ENCODE measurements around the gene LRRIQ3.

Gene LRRIQ3

GRCh38 chr1:74113333-74113732 is 84.6 kb downstream of the LRRIQ3 start:
- no peak overlapping the region for H3K4me3 ChIP-seq (ENCODE audit: low read length in 2 of 2)
- H3K9ac ChIP-seq (ENCODE audit: low read length in 2 of 2), result no peak overlapping the region
- no peaks in the 10 kb centered on the region for H3K4me1 ChIP-seq (ENCODE audit: control insufficient read depth, insufficient read depth, low read length)
- no peak overlapping the region for H3K27ac ChIP-seq (ENCODE audit: low read length)
- H3K9me3 ChIP-seq (ENCODE audit: control insufficient read depth in 2 of 2, low read length in 2 of 2), result no peaks in the 10 kb centered on the region
- no peaks in the 10 kb centered on the region for H3K27me3 ChIP-seq (ENCODE audit: control insufficient read depth in 1 of 2, insufficient read depth in 2 of 2, low read length in 2 of 2)
- H3K36me3 ChIP-seq (ENCODE audit: control insufficient read depth in 2 of 2, insufficient read depth in 2 of 2, low read length in 2 of 2), result no peaks in the 10 kb centered on the region

GRCh38 chr1:74107394-74107793 is 90.6 kb downstream of the LRRIQ3 start:
- Histone ChIP-seq H3K4me3 (ENCODE audit: low read length in 2 of 2) (no peak overlapping the region), H3K9ac (ENCODE audit: low read length in 2 of 2) (no peak overlapping the region), H3K36me3 (ENCODE audit: control insufficient read depth in 2 of 2, insufficient read depth in 2 of 2, low read length in 2 of 2) (no peaks in the 10 kb centered on the region), H3K27ac (ENCODE audit: low read length) (no peak overlapping the region), H3K27me3 (ENCODE audit: control insufficient read depth in 1 of 2, insufficient read depth in 2 of 2, low read length in 2 of 2) (no peaks in the 10 kb centered on the region), H3K9me3 (ENCODE audit: control insufficient read depth in 2 of 2, low read length in 2 of 2) (no peaks in the 10 kb centered on the region), H3K4me1 (ENCODE audit: control insufficient read depth, insufficient read depth, low read length) (no peaks in the 10 kb centered on the region)

DNA sequence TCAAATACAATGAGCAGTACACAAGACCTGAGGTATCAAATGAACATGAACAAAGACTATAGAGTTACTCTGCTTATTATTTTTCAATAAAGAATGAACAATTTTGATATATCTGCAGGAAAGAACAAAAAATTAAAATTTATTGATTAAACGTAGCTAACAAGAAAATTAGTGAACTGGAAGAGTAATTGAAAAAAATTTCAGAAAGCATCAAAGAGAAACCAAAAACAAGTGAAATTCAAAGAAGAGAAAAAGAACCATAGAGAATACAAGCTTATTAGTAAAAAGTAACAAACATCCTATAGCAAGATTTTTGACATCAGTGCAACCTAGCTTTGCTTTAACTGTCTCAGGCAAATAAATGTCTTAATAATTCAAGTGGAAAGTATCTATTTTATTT is 106.6 kb downstream of the LRRIQ3 start:
- H3K27ac ChIP-seq (ENCODE audit: low read length), result no peak overlapping the region
- H3K4me1 ChIP-seq (ENCODE audit: control insufficient read depth, insufficient read depth, low read length), result no peaks in the 10 kb centered on the region
- H3K9ac ChIP-seq (ENCODE audit: low read length in 2 of 2), result no peak overlapping the region
- no peaks in the 10 kb centered on the region for H3K27me3 ChIP-seq (ENCODE audit: control insufficient read depth in 1 of 2, insufficient read depth in 2 of 2, low read length in 2 of 2)
- H3K9me3 ChIP-seq (ENCODE audit: control insufficient read depth in 2 of 2, low read length in 2 of 2), result no peaks in the 10 kb centered on the region
- H3K4me3 ChIP-seq (ENCODE audit: low read length in 2 of 2), result no peak overlapping the region
- no peaks in the 10 kb centered on the region for H3K36me3 ChIP-seq (ENCODE audit: control insufficient read depth in 2 of 2, insufficient read depth in 2 of 2, low read length in 2 of 2)

DNA sequence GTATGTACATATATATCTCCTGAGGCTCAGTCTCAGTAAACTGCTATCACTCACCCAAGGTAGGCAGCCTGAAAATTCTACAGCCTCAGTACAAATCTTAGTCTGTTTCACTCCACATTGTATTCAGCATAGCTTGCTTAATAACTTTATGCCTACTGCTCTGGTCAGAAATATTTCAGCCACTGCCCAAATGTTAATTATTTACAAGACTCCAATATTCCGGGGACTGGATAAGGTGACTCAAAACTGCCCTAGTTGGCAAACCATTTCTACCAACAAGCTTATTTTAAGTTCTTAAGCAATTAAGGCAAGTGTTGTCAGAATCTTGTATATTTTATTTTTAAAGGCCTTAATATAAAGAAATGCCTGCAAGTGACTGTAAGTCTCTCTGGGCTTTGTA is 114.8 kb downstream of the LRRIQ3 start:
- Histone ChIP-seq H3K27ac (ENCODE audit: low read length) (no peak overlapping the region), H3K9ac (ENCODE audit: low read length in 2 of 2) (no peak overlapping the region), H3K4me1 (ENCODE audit: control insufficient read depth, insufficient read depth, low read length) (no peaks in the 10 kb centered on the region), H3K27me3 (ENCODE audit: control insufficient read depth in 1 of 2, insufficient read depth in 2 of 2, low read length in 2 of 2) (no peaks in the 10 kb centered on the region), H3K36me3 (ENCODE audit: control insufficient read depth in 2 of 2, insufficient read depth in 2 of 2, low read length in 2 of 2) (no peaks in the 10 kb centered on the region), H3K9me3 (ENCODE audit: control insufficient read depth in 2 of 2, low read length in 2 of 2) (no peaks in the 10 kb centered on the region), H3K4me3 (ENCODE audit: low read length in 2 of 2) (no peak overlapping the region)

- Histone ChIP-seq H3K27me3 (ENCODE audit: control insufficient read depth in 1 of 2, insufficient read depth in 2 of 2, low read length in 2 of 2) (no peaks in the 10 kb centered on the region), H3K27ac (ENCODE audit: low read length) (no peak overlapping the region), H3K9ac (ENCODE audit: low read length in 2 of 2) (no peak overlapping the region), H3K36me3 (ENCODE audit: control insufficient read depth in 2 of 2, insufficient read depth in 2 of 2, low read length in 2 of 2) (no peaks in the 10 kb centered on the region), H3K9me3 (ENCODE audit: control insufficient read depth in 2 of 2, low read length in 2 of 2) (no peaks in the 10 kb centered on the region), H3K4me1 (ENCODE audit: control insufficient read depth, insufficient read depth, low read length) (no peaks in the 10 kb centered on the region), H3K4me3 (ENCODE audit: low read length in 2 of 2) (no peak overlapping the region)
Observed at GRCh38 chr1:74065081-74065480, 132.9 kb downstream of the LRRIQ3 start.

DNA sequence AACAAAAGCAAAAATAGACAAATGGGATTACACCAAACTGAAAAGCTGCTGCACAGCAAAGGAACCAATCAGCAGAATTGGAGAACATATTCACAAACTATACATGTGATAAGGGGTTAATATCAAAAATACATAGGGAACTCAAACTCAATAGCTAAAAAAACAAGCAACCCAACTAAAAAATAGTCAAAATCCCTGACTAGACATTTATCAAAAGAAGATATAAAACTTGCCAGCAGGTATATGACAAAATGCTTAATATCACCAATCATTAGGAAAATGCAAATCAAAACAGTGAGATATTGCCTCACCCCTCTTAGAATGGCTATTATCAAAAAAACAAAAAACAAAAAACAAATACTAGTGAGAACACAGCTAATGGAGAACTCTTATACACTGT is 140.3 kb downstream of the LRRIQ3 start:
- H3K4me3 ChIP-seq (ENCODE audit: low read length in 2 of 2), result no peak overlapping the region
- H3K9me3 ChIP-seq (ENCODE audit: control insufficient read depth in 2 of 2, low read length in 2 of 2), result no peaks in the 10 kb centered on the region
- no peak overlapping the region for H3K27ac ChIP-seq (ENCODE audit: low read length)
- no peaks in the 10 kb centered on the region for H3K36me3 ChIP-seq (ENCODE audit: control insufficient read depth in 2 of 2, insufficient read depth in 2 of 2, low read length in 2 of 2)
- H3K27me3 ChIP-seq (ENCODE audit: control insufficient read depth in 1 of 2, insufficient read depth in 2 of 2, low read length in 2 of 2), result no peaks in the 10 kb centered on the region
- no peak overlapping the region for H3K9ac ChIP-seq (ENCODE audit: low read length in 2 of 2)
- no peaks in the 10 kb centered on the region for H3K4me1 ChIP-seq (ENCODE audit: control insufficient read depth, insufficient read depth, low read length)

GRCh38 chr1:74053407-74053806 is 144.6 kb downstream of the LRRIQ3 start:
- no peak overlapping the region for H3K4me3 ChIP-seq (ENCODE audit: low read length in 2 of 2)
- no peak overlapping the region for H3K9ac ChIP-seq (ENCODE audit: low read length in 2 of 2)
- no peak overlapping the region for H3K27ac ChIP-seq (ENCODE audit: low read length)
- no peaks in the 10 kb centered on the region for H3K27me3 ChIP-seq (ENCODE audit: control insufficient read depth in 1 of 2, insufficient read depth in 2 of 2, low read length in 2 of 2)
- no peaks in the 10 kb centered on the region for H3K36me3 ChIP-seq (ENCODE audit: control insufficient read depth in 2 of 2, insufficient read depth in 2 of 2, low read length in 2 of 2)
- no peaks in the 10 kb centered on the region for H3K4me1 ChIP-seq (ENCODE audit: control insufficient read depth, insufficient read depth, low read length)
- no peaks in the 10 kb centered on the region for H3K9me3 ChIP-seq (ENCODE audit: control insufficient read depth in 2 of 2, low read length in 2 of 2)

DNA sequence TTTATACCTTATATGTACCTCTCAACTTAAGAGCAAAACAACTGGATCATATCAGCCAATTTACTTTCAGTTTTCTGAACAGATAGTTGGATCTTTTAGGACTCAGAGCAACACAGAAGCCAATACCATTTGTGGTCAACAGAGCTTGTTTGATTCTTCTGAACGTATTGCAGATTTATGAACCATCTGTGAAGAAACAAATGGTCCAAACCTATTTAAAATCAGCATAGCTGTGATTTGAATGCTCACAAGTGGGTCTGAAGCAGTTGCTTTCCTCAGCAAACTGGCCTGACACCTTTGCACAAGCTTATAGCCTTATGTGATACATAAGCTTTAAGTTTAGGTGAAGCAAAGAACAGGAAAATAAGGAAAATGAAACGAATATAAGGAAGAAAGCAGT is 147.6 kb downstream of the LRRIQ3 start:
- H3K4me3 ChIP-seq (ENCODE audit: low read length in 2 of 2), result no peak overlapping the region
- H3K4me1 ChIP-seq (ENCODE audit: control insufficient read depth, insufficient read depth, low read length), result no peaks in the 10 kb centered on the region
- no peak overlapping the region for H3K27ac ChIP-seq (ENCODE audit: low read length)
- H3K9me3 ChIP-seq (ENCODE audit: control insufficient read depth in 2 of 2, low read length in 2 of 2), result no peaks in the 10 kb centered on the region
- no peak overlapping the region for H3K9ac ChIP-seq (ENCODE audit: low read length in 2 of 2)
- no peaks in the 10 kb centered on the region for H3K27me3 ChIP-seq (ENCODE audit: control insufficient read depth in 1 of 2, insufficient read depth in 2 of 2, low read length in 2 of 2)
- no peaks in the 10 kb centered on the region for H3K36me3 ChIP-seq (ENCODE audit: control insufficient read depth in 2 of 2, insufficient read depth in 2 of 2, low read length in 2 of 2)

- Histone ChIP-seq H3K27ac (ENCODE audit: low read length) (no peak overlapping the region), H3K9me3 (ENCODE audit: control insufficient read depth in 2 of 2, low read length in 2 of 2) (no peaks in the 10 kb centered on the region), H3K27me3 (ENCODE audit: control insufficient read depth in 1 of 2, insufficient read depth in 2 of 2, low read length in 2 of 2) (no peaks in the 10 kb centered on the region), H3K4me3 (ENCODE audit: low read length in 2 of 2) (no peak overlapping the region), H3K9ac (ENCODE audit: low read length in 2 of 2) (no peak overlapping the region), H3K36me3 (ENCODE audit: control insufficient read depth in 2 of 2, insufficient read depth in 2 of 2, low read length in 2 of 2) (no peaks in the 10 kb centered on the region), H3K4me1 (ENCODE audit: control insufficient read depth, insufficient read depth, low read length) (no peaks in the 10 kb centered on the region)
Observed at GRCh38 chr1:74038042-74038441, 159.9 kb downstream of the LRRIQ3 start.

DNA sequence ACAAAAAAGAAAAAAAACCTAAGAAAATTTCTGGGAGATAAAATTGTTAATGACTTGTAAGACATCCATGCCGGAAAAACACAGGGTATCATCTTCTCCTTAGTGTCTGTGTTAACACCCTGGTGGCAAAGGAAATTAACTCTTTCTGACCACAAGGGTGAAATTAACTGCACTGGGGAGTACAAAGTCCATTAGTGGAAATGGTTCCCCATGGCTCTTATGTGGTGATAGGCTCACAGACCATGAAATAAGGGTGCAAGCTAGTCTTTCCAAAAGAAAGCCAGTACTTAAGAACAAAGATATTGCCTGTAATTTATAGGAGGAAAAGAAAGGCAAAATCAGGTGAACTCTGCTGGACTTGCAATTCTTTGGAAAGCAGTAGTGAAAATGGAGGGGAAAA is 185.4 kb downstream of the LRRIQ3 start:
- H3K36me3 ChIP-seq (ENCODE audit: control insufficient read depth in 2 of 2, insufficient read depth in 2 of 2, low read length in 2 of 2), result no peaks in the 10 kb centered on the region
- no peaks in the 10 kb centered on the region for H3K4me1 ChIP-seq (ENCODE audit: control insufficient read depth, insufficient read depth, low read length)
- H3K4me3 ChIP-seq (ENCODE audit: low read length in 2 of 2), result no peak overlapping the region
- H3K9me3 ChIP-seq (ENCODE audit: control insufficient read depth in 2 of 2, low read length in 2 of 2), result no peaks in the 10 kb centered on the region
- H3K9ac ChIP-seq (ENCODE audit: low read length in 2 of 2), result no peak overlapping the region
- H3K27ac ChIP-seq (ENCODE audit: low read length), result no peak overlapping the region
- no peaks in the 10 kb centered on the region for H3K27me3 ChIP-seq (ENCODE audit: control insufficient read depth in 1 of 2, insufficient read depth in 2 of 2, low read length in 2 of 2)

GRCh38 chr1:74011736-74012135 is 186.2 kb downstream of the LRRIQ3 start:
- no peak overlapping the region for H3K9ac ChIP-seq (ENCODE audit: low read length in 2 of 2)
- H3K27ac ChIP-seq (ENCODE audit: low read length), result no peak overlapping the region
- H3K27me3 ChIP-seq (ENCODE audit: control insufficient read depth in 1 of 2, insufficient read depth in 2 of 2, low read length in 2 of 2), result no peaks in the 10 kb centered on the region
- no peaks in the 10 kb centered on the region for H3K36me3 ChIP-seq (ENCODE audit: control insufficient read depth in 2 of 2, insufficient read depth in 2 of 2, low read length in 2 of 2)
- no peak overlapping the region for H3K4me3 ChIP-seq (ENCODE audit: low read length in 2 of 2)
- H3K9me3 ChIP-seq (ENCODE audit: control insufficient read depth in 2 of 2, low read length in 2 of 2), result no peaks in the 10 kb centered on the region
- H3K4me1 ChIP-seq (ENCODE audit: control insufficient read depth, insufficient read depth, low read length), result no peaks in the 10 kb centered on the region

DNA sequence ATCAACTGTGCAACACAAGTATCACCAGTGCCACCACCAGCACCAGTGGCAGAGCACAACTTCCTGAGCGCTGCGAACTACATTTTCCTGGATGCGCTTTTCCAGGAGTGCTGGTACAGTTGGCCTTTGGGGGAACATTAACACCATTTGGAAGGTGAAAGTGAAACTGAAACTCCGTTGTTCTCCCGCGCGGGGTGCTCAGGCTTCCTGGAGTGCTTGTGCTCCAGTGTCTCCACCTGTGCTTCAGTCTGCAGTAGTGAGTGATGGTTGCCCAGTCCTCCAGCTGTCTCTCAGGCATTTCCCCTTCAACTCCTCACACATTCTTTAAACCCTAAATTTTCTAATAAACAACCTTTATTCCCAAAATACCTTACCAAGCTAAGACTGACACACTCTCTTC is 187.8 kb downstream of the LRRIQ3 start:
- no peaks in the 10 kb centered on the region for H3K4me1 ChIP-seq (ENCODE audit: control insufficient read depth, insufficient read depth, low read length)
- H3K4me3 ChIP-seq (ENCODE audit: low read length in 2 of 2), result no peak overlapping the region
- H3K27ac ChIP-seq (ENCODE audit: low read length), result no peak overlapping the region
- no peaks in the 10 kb centered on the region for H3K27me3 ChIP-seq (ENCODE audit: control insufficient read depth in 1 of 2, insufficient read depth in 2 of 2, low read length in 2 of 2)
- H3K9ac ChIP-seq (ENCODE audit: low read length in 2 of 2), result no peak overlapping the region
- no peaks in the 10 kb centered on the region for H3K36me3 ChIP-seq (ENCODE audit: control insufficient read depth in 2 of 2, insufficient read depth in 2 of 2, low read length in 2 of 2)
- H3K9me3 ChIP-seq (ENCODE audit: control insufficient read depth in 2 of 2, low read length in 2 of 2), result no peaks in the 10 kb centered on the region

Measured in stomach smooth muscle (tissue), 2 donors.